HG03064 (cell line): ENCODE results near the gene KLF11.
A peak's percentile ranks its signal among the peaks of the same experiment; 100 is the strongest.

ENCODE experiments used
- ATAC-seq: cut with Tn5 transposase; IDR thresholded peaks from one replicate; pipeline ENCODE4 v1.9.1; 2021; ENCODE audit warnings: low read depth; ENCODE audit not compliant: unreplicated experiment

KLF11 gene

DNA sequence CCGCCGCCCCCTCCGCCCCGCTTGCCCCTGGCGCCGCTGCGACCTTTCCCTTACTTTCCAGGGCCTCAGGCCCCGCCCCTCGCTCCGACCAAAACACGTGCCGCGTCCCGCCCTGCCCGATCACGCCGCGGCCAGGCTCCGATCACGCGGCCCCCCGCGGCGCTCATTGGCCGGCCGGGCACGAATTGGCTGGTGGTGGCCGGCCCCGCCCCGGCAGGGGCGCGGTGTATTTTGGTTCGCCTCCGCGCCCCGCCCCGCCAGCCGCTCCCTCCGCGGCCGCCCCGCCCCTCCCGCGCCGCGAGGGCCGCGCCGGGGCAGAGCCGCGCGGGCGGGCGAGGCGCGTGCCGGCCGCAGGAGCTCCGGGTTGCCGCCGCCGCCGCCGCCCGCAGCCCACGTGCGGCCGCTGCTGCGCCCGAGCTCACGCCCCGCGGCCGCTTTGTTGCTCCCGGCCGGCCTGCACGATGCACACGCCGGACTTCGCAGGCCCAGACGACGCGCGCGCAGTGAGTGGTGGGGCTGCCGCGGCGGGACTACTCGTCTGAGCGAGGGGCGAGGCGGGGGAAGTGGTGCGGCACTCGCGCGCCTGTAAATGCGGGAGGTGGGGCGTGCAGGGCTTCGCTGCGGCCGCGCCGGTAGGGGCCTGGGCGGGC lies at the start of gene KLF11:
Gene KLF11 (plus strand): TSS at position 295 of the 650 bp plus-strand sequence. CDS start 167 bp downstream, at position 462.
- peak; percentile 70 for ATAC-seq

DNA sequence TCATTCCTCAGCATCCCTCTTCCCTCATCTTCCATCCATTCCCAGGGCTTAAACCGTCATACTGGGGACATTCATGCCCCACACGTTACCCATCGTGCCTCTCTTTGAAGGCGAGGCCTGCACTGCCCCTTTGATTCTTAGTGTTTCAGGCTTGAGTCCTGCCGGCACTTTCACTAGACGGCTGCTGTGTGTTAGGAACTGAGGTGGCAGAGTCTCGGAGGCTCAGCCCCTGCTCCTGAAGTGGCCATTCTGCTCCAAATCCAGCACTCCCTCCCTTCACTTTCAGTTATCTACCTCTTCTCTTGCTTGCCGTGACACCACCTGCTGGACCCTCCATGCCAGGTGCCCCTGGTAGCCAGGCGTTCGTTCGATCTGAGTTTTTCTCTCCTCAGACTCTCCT lies 48.9 kb upstream of the KLF11 start:
- no peak for ATAC-seq

DNA sequence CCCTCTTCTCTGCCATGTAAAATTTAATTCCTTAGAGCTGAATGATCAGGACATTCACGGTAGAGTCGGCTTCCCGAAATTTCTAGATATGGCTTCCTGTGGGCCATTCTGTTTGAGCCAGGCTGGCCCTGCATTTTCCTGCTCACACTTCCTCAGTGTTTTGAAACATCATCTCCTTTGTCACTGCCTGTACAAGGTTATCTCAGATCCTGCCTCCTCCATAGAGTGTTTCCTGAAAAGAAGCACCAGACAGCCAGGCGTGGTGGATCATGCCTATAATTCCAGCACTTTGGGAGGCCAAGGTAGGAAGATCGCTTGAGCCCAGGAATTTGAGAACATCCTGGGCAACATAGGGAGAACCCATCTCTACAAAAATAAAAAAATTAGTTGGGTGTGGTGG lies 48.3 kb upstream of the KLF11 start:
- no peak for ATAC-seq

DNA sequence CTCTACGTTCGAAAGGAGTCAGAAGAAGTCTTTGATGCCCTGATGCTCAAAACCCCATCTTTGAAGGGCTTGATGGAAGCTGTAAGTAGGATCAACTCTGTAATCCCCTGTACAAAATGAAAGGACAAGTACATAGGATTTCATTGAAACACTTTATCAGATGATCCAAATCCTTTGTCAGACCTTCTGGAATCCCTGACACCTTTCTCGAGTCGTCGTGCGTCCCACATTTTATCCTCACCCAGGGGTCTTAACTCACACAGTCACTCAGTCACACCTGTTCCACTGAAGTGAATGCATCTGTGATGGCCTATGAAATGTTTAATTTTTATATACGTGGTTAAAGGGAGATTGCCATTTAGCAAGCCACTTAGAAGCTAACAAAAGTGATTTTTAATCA lies 47.0 kb upstream of the KLF11 start:
- no peak for ATAC-seq

- no peak for ATAC-seq
Measured at GRCh38 chr2:9997936-9998335, 45.4 kb upstream of the KLF11 start.

GRCh38 chr2:9998916-9999654 lies 44.3 kb upstream of the KLF11 start:
- ATAC-seq = no peak

DNA sequence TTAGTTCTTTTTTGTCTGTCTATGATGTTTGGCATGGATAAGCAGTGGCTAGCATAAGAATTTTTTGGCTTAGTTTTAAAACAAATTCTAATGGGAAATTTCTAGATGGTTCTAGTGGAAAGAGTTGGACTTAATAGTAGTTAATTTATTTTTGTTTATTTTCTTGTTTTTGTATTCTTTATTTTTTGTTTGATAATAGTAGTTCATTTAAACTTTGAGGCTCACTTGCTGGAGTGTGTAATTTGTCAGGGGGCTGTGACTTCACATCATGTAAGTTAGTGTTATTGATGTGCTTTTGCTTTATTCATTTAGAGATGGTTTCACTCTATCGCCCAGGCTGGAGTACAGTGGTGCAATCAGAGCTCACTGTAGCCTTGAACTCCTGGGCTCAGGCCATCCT lies 43.7 kb upstream of the KLF11 start:
- ATAC-seq = no peak

DNA sequence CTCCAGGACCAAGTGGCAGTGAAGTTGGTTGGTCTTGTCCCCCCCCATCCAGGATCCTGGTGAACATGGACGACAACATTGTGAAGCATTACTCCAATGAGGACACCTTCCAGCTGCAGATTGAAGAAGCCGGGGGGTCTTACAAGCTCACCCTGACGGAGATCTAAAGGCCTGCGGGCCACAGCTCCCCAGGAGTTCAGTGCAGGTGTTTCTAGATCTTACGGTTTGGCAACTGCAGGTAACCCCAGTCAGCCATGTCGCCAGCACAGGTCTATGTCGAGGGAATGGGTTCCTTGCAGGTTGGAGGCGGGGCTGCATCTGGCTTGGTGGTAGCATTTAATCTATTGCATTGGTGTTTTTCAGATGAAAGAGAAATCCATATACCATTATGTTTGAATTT lies 42.8 kb upstream of the KLF11 start:
- ATAC-seq = no peak

GRCh38 chr2:10001586-10001985 lies 41.8 kb upstream of the KLF11 start:
- no peak for ATAC-seq

- no peak for ATAC-seq
Measured at GRCh38 chr2:10002109-10002508, 41.2 kb upstream of the KLF11 start.

GRCh38 chr2:10002681-10003080 lies 40.7 kb upstream of the KLF11 start:
- no peak for ATAC-seq

DNA sequence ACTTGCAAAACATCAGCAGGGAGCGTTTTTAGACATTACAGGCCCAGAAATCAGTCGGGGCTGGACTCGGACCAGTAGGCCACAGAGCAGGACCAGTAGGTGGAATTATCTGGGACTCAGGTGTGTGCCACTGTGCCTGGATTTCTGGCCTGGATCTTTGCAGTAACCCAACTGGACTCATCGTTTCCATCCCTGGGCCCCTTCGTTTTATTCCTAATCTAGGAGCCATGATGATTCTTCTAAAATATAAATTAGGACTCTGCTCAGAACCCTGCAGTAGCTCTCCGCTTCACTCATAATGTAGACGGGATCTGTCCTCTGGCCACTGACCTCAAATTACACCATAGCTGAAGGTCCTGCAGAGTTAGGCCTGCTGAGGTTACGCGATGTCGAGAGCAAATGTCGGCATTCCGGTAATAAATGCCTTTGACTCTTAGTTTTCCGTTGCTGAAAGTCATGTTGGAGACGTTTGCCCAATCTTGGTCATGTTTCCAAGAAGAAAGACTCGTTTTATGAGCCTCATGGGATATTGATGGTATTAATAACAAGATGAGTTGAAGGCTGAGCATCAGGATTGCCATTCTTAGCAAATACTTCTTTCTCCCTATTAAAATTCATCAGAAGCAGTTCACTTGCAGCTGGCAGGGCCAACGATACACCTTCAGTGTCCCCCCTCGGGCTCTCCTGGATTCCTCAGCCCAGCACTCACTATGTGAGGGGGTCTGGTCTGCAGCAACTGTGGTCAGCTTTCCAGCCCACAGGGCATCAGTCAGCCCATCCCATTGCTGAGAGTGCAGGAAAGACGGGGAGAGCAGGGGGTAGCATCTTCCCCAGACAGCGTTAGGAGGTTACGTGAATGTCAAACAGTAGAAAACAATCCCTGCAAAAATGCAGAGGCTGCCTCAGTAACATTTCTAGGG lies 39.9 kb upstream of the KLF11 start:
- ATAC-seq = no peak

- ATAC-seq = no peak
Measured at GRCh38 chr2:10004401-10004800, 38.9 kb upstream of the KLF11 start.

DNA sequence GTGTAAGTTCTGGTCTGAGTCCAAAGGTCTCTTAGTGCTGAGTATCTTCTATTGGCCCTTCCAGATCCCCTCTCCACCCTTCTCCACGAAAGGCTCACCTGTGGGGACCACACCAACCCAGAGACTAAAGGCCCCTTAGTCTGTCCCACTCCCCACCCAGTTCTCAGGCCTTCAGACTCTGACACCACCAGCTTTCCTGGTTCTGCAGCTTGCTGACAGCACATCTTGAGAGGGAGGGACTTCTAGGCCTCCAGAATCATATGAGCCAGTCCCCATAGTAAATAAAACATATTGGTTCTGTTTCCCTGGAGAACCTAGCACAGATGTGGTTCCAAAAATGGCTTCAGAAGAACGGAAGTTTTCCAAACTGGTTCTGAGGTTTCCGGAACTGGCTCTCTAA lies 38.5 kb upstream of the KLF11 start:
- no peak for ATAC-seq

DNA sequence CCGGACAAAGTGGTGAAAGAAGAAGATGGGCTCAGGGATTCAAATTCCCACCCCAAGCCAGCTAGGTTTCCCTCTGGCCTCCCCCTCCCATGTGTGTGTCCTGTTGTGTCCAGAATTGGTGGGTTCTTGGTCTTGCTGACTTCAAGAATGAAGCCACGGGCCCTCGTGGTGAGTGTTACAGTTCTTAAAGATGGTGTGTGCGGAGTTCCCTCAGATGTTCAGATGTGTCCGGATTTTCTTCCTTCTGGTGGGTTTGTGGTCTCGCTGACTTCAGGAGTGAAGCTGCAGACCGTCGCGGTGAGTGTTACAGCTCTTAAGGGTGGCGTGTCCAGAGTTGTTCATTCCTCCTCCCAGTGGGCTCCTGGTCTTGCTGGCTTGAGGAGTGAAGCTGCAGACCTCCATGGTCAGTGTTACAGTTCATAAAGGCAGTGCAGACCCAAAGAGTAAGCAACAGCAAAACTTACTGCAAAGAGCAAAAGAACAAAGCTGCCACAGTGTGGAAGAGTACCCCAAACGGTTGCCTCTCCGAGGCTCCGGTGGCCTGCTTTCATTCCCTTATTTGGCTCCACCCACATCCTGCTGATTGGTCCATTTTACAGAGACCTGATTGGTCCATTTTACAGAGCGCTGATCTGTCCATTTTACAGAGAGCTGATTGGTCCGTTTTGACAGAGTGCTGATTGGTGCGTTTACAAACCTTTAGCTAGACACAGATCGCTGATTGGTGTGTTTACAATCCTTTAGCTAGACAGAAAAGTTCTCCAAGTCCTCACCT lies 37.7 kb upstream of the KLF11 start:
- ATAC-seq = no peak

DNA sequence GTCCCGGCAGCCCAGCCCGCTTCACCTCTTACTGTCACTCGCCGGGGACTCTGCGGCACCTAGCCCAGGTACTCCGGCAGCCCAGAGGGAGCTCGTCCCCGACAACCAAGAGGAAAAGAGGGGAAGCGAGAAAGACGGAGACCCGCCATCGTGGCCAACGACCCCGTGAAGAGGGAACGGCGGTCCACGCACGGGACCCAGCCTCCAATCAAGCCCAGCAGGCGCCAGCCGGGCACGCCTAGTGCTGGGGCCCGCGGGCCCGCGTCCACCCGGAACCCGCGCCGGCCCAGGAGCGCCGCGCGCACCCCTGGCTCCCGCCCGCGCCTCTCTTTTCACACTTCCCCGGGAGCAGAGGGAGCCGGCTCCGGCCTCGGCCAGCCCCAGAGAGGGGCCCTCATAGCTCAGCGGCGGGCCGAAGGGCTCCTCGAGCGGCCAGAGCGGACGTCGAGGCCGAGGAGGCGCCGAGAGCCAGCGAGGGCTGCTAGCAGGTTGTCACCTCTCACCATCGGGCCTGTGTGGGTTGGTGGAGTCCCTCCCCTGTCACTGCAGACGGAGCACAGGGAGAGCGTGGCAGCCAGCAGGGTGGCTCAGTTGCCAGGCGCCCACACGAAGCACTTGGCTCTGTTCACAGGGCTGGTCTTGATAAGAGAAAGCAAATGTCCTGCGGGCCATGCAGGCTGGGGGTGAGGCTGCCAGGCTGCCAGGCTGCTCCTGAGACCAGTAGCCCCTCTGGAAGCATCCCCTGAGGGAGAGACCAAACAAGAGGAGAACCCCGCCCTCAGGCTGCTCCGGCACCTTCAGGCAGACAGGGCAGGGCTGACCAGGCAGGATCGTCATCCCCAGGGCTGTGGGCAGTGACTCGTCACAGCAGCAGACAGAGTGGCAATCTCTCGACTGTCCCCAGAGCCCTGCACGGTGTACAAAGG lies 36.9 kb upstream of the KLF11 start:
- ATAC-seq = no peak

DNA sequence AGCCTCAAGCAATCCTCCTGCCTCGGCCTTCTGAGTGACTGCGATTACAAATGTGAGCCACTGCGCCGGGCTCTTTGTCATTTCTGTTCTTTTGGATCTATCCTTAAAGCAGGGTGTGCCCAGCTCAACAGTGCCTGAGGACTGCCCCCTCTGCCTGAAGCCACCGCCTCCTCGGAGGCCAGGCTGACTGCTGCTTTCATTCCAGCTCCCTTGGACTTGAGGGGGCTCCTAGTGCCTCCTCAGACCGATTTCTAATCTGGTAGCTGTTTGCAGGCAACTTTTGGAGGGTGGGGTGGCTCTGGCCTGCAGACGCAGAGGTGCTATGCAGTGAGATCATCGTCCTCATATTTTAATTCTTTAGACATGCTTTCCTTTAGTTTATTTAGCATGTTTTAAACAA lies 35.9 kb upstream of the KLF11 start:
- no peak for ATAC-seq

GRCh38 chr2:10007921-10008808 lies 35.2 kb upstream of the KLF11 start:
- ATAC-seq = no peak

DNA sequence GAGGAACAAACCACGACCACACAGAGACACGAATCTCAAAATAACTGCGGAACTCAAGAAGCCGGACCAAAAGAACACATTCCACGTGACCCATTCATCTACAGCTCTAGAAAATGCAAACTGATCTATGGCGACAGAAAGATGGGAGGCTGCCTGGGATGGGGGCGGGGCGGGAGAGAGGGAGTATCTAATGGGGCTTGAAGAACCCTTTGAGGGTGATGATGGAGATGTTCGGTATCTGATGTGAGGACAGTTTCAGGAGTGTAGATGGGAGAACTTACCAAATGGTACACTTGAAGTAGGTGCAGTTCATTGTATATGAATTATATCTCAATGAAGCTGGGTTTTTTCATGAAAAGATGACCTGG lies 34.6 kb upstream of the KLF11 start:
- no peak for ATAC-seq
